HG02970 (cell line): Measurements from ENCODE around the gene FUT8.

Experiments
- ATAC-seq: cut with Tn5 transposase; IDR thresholded peaks from one replicate; pipeline ENCODE4 v1.9.1; 2021; ENCODE audit warnings: mild to moderate bottlenecking, moderate library complexity, moderate number of reproducible peaks; ENCODE audit not compliant: unreplicated experiment, low FRiP score

FUT8 gene

GRCh38 chr14:65791191-65791981 is 378.9 kb downstream of the FUT8 start:
- no peak for ATAC-seq

GRCh38 chr14:65792208-65792905 is 379.8 kb downstream of the FUT8 start:
- no peak for ATAC-seq
